Lower lobe of right lung (tissue), 2 donors: ENCODE data around the gene CDK5RAP1. TPM values are rescaled to one million over a fixed set of nuclear protein-coding genes. Genes with fewer than 3 reads are reported as not detected.

Experiments used
- ATAC-seq, 2 donors: fragments of 200-7000 bp; cut with Tn5 transposase; one replicate each; pipeline ENCODE4 v1.9.1; 2020 to 2022; ENCODE audit warnings: mild to moderate bottlenecking in 2 of 2, moderate library complexity in 2 of 2
- DNase-seq: peaks from one replicate; pipeline ENCODE4 v3.0.0-alpha.2; 2020
- H3K27ac ChIP-seq: fragments of 200-600 bp; one replicate; pipeline ENCODE4 v1.8.0; 2022
- H3K27me3 ChIP-seq: fragments of 200-600 bp; one replicate; pipeline ENCODE4 v1.8.0; 2022; ENCODE audit warnings: low read depth
- H3K36me3 ChIP-seq: fragments of 200-600 bp; one replicate; pipeline ENCODE4 v1.8.0; 2022; ENCODE audit warnings: mild to moderate bottlenecking
- H3K4me1 ChIP-seq: fragments of 200-600 bp; one replicate; pipeline ENCODE4 v1.8.0; 2022
- H3K4me3 ChIP-seq: fragments of 200-600 bp; one replicate; pipeline ENCODE4 v1.8.0; 2022; ENCODE audit warnings: mild to moderate bottlenecking
- H3K9me3 ChIP-seq: fragments of 200-600 bp; one replicate; pipeline ENCODE4 v1.8.0; 2022
- CTCF ChIP-seq: fragments of 200-600 bp; IDR thresholded peaks from one replicate; pipeline ENCODE4 v1.8.0; 2022; ENCODE audit warnings: antibody characterized with exemption, mild to moderate bottlenecking
- intact Hi-C: fragments of 100-400 bp; cut with DNase I; formaldehyde crosslinking; loops from one replicate; pipeline ENCODE4 v1.11.0; 2022
- long read RNA-seq: library from polyadenylated mRNA; unstranded; transcript quantifications from one replicate; pipeline ENCODE4 v2.0.0, GENCODE V29; 2021
- total RNA-seq: library from RNA; stranded (reverse); fragmentation: NEBNext Ultra II Directional; extraction: Animal tissue kit (Norgen Biotek cat#: 25700); gene quantifications from one replicate; pipeline ENCODE4 v1.2.1, GENCODE V29; 2021
- donor health status: DM: no; HTN: yes; CAD: no; lungs with severe emphysema.

CDK5RAP1 gene
- total RNA-seq, result 23.2 TPM
- long read RNA-seq, transcript CDK5RAP1-202 (14 exons, 2,122 nt), result major isoform, 23 of 54 reads
- long read RNA-seq, partial matches to known transcripts, result 3 of 54 reads
- long read RNA-seq, other reads (novel, unspliced or antisense), result 27 of 54 reads

GRCh38 chr20:33401184-33401920, at the start of gene CDK5RAP1:
CDK5RAP1 (minus strand) TSS chr20:33401519; CDS start chr20:33397064, 4,455 bp downstream.
- intact Hi-C loops, result no loop called here
- peak; percentile 97 to 98 for ATAC-seq
- Histone ChIP-seq H3K36me3 (peaks cover 7% of the 10 kb centered on the region), H3K27me3 (no peaks in the 10 kb centered on the region), H3K9me3 (no peaks in the 10 kb centered on the region), H3K4me3 (peak within 1 kb of the TSS; percentile 99), H3K27ac (peak within 1 kb of the TSS; percentile 83), H3K4me1 (peaks cover 28% of the 10 kb centered on the region)
- no peak for TF ChIP-seq CTCF
- DNase-seq, result peak; percentile 90

GRCh38 chr20:33450867-33451266, 49.5 kb upstream of the CDK5RAP1 start:
- intact Hi-C loops, result no loop called here
- TF ChIP-seq CTCF, result no peak

GRCh38 chr20:33445881-33446625, 44.7 kb upstream of the CDK5RAP1 start:
- Histone ChIP-seq H3K36me3 (no peaks in the 10 kb centered on the region), H3K9me3 (no peaks in the 10 kb centered on the region), H3K27ac (no peak overlapping the region), H3K4me3 (no peak overlapping the region), H3K27me3 (no peaks in the 10 kb centered on the region), H3K4me1 (peaks cover 12% of the 10 kb centered on the region)
- intact Hi-C loops, result no loop called here
- DNase-seq (no peak), ATAC-seq (no peak)
- TF ChIP-seq CTCF, result no peak

More at GRCh38 chr20:33450867-33451266, 49.5 kb upstream of the CDK5RAP1 start:
- no peak for ATAC-seq
- DNase-seq, result no peak
- Histone ChIP-seq H3K4me3 (no peak overlapping the region), H3K27me3 (no peaks in the 10 kb centered on the region), H3K27ac (no peak overlapping the region), H3K4me1 (no peaks in the 10 kb centered on the region), H3K9me3 (no peaks in the 10 kb centered on the region), H3K36me3 (no peaks in the 10 kb centered on the region)

- ATAC-seq (no peak), DNase-seq (no peak)
- intact Hi-C loops, result no loop called here
- Histone ChIP-seq H3K27me3 (no peaks in the 10 kb centered on the region), H3K4me1 (peaks cover 12% of the 10 kb centered on the region), H3K27ac (no peak overlapping the region), H3K9me3 (no peaks in the 10 kb centered on the region), H3K4me3 (peak overlapping the region; percentile 78), H3K36me3 (no peaks in the 10 kb centered on the region)
- no peak for TF ChIP-seq CTCF
Measured at GRCh38 chr20:33444797-33445560, 43.7 kb upstream of the CDK5RAP1 start.
